Left ventricle myocardium inferior (tissue), 1 donor: ENCODE data around the gene VIPR2. TPM values are rescaled to one million over a fixed set of nuclear protein-coding genes. Genes with fewer than 3 reads are reported as not detected.
A peak's percentile ranks its signal among the peaks of the same experiment; 100 is the strongest.

Experiments
- DNase-seq: peaks from one replicate; pipeline ENCODE4 v3.0.0-alpha.2; 2020
- H3K27ac ChIP-seq: fragments of 200-600 bp; replicated peaks from 2 replicates; pipeline ENCODE4 v1.8.0; 2021
- H3K27me3 ChIP-seq: fragments of 200-600 bp; 2 replicates; pipeline ENCODE4 v1.8.0; 2021; ENCODE audit warnings: low read depth
- H3K36me3 ChIP-seq: fragments of 200-600 bp; 2 replicates; pipeline ENCODE4 v1.8.0; 2021
- H3K4me1 ChIP-seq: fragments of 200-600 bp; 2 replicates; pipeline ENCODE4 v1.8.0; 2021
- H3K4me3 ChIP-seq: fragments of 200-600 bp; 2 replicates; pipeline ENCODE4 v1.8.0; 2021; ENCODE audit warnings: mild to moderate bottlenecking, moderate library complexity
- H3K9me3 ChIP-seq: fragments of 200-600 bp; replicated peaks from 2 replicates; pipeline ENCODE4 v1.8.0; 2021
- intact Hi-C: fragments of 100-400 bp; cut with micrococcal nuclease; formaldehyde crosslinking; loops from one replicate; pipeline ENCODE4 v1.11.0; 2022
- total RNA-seq: library from RNA; stranded (reverse); fragmentation: NEBNext Ultra II Directional; extraction: Animal tissue kit (Norgen Biotek cat#: 25700); gene quantifications from one replicate; pipeline ENCODE4 v1.2.1, GENCODE V29; 2021
- TF ChIP-seq, protein P1 (sequence below): fragments of 200-600 bp; IDR thresholded peaks from 2 replicates; pipeline ENCODE4 v1.8.0; 2021; ENCODE audit warnings: antibody characterized with exemption, mild to moderate bottlenecking, borderline replicate concordance
- donor health status: DM: no; HTN: yes; CAD: no; lungs with severe emphysema.

Gene VIPR2
- total RNA-seq, 1 donor from 2014 or later: 17.5 TPM

DNA sequence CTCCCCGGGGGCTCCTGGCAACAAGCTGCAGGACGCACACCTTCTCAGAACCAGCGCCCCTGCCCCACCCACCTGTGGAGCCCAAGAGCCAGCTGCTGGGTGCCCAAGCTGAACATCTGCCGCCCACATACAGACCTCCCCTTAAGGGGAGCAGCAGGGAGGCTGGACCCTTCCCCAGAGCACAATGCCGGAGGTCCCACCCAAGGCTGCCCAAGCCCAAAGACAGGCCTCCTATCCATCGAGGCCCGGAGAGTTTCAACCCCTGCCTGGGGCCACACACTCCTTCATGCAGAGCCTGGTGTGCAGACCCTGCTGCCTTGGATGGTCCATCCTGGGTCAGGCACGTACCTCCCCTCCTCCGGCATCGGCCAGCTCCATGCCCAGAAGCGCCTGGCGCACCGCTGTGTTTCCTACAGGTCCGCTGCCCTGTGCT lies 48.7 kb downstream of the VIPR2 start:
- no peaks in the 10 kb centered on the region for H3K27me3 ChIP-seq
- DNase-seq: no peak
- no peaks in the 10 kb centered on the region for H3K9me3 ChIP-seq
- peak overlapping the region; percentile 98 for H3K27ac ChIP-seq
- TF ChIP-seq, protein P1, sequence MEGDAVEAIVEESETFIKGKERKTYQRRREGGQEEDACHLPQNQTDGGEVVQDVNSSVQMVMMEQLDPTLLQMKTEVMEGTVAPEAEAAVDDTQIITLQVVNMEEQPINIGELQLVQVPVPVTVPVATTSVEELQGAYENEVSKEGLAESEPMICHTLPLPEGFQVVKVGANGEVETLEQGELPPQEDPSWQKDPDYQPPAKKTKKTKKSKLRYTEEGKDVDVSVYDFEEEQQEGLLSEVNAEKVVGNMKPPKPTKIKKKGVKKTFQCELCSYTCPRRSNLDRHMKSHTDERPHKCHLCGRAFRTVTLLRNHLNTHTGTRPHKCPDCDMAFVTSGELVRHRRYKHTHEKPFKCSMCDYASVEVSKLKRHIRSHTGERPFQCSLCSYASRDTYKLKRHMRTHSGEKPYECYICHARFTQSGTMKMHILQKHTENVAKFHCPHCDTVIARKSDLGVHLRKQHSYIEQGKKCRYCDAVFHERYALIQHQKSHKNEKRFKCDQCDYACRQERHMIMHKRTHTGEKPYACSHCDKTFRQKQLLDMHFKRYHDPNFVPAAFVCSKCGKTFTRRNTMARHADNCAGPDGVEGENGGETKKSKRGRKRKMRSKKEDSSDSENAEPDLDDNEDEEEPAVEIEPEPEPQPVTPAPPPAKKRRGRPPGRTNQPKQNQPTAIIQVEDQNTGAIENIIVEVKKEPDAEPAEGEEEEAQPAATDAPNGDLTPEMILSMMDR: no peak
- H3K4me1 ChIP-seq: peaks cover 74% of the 10 kb centered on the region
- H3K36me3 ChIP-seq: no peaks in the 10 kb centered on the region
- intact Hi-C loops: no loop called here
- H3K4me3 ChIP-seq: peak overlapping the region; percentile 69

DNA sequence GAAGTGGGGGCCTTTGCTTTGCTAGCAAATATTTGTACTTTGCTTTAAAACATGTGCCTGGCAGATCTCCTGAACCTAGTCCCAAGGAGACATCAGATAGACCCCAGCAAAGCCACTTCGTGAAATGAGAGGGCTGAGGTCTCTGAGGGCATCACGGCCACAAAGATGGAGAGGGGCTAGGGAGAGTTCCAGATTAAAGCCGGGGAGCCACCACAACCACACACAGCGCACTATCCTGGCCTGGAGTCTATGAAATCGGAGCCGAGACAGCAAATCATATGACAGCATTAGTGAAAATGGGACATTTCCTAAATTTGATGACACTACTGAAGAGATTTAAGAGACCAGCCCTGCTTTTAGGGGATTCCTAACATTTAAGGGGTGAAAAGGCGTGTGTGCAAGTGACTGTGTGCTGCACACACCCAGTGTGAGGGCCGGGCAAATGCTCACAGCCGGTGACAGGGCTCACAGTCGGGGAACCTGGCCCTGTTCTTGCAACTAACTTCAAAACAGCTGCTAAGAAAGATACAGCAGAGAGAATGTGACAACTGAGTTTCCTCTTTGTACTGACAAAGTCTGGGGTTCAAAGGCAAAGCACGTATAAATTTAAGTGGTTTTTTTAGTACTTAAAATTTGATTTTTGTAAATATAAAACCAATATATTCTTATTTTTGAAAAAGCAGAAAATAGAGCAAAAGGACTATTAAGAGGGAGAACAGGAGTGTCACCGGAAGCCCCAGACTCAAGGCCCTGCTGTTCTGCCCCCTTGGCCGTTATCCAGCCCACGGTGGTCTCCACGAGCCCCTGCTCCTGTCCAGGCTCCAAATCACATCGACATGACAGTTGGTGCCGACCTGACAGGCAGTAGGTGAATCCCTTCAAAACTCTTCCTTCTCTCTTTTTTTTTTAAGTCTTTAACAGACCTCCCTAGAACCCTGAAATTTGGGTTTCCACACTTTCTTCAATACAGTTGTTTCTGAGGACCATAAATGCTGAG lies 49.5 kb downstream of the VIPR2 start:
- peaks cover 73% of the 10 kb centered on the region for H3K4me1 ChIP-seq
- TF ChIP-seq, protein P1: no peak
- H3K27ac ChIP-seq: peak overlapping the region; percentile 98
- H3K4me3 ChIP-seq: peak overlapping the region; percentile 69
- intact Hi-C loops: no loop called here
- H3K9me3 ChIP-seq: no peaks in the 10 kb centered on the region
- H3K36me3 ChIP-seq: no peaks in the 10 kb centered on the region
- no peak for DNase-seq
- no peaks in the 10 kb centered on the region for H3K27me3 ChIP-seq

DNA sequence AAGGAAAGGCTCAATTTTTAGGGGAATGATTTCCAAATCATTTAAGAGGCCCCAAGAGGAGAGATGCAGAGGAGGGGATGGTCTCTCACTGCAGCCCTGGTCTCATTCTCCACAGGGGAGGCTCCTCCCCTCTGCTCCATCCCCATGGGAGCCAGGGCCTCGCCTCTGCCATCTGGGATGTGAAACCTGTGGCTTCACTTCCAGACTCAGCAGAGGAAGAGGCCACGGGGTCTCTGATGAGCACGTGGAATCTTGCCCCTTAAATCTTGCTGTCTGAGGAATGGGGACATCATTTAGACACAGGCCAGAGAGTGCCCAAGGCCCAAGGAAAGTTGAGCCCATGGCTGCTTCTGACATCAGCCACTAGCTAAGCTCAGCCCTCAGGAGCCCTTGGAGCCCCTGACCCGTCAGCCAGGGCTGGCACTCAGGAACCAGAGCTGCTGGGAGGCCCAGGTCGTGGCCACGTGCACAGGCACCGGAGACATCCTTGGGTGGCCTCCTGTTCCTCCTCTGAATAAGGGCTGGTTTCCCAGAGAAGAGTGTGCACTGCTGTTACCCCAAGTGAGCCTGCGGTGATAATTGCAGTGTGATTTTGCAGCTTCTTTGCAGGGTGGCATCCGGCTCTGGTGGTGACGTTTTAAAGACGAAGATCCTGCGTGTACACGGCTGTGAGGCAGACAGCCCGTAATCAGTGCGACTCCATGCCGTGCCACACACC lies 50.5 kb downstream of the VIPR2 start:
- H3K4me3 ChIP-seq: peak overlapping the region; percentile 69
- no peaks in the 10 kb centered on the region for H3K27me3 ChIP-seq
- H3K4me1 ChIP-seq: peaks cover 67% of the 10 kb centered on the region
- H3K27ac ChIP-seq: peak overlapping the region; percentile 98
- intact Hi-C loops: no loop called here
- TF ChIP-seq, protein P1: no peak
- DNase-seq: no peak
- no peaks in the 10 kb centered on the region for H3K36me3 ChIP-seq
- H3K9me3 ChIP-seq: no peaks in the 10 kb centered on the region

DNA sequence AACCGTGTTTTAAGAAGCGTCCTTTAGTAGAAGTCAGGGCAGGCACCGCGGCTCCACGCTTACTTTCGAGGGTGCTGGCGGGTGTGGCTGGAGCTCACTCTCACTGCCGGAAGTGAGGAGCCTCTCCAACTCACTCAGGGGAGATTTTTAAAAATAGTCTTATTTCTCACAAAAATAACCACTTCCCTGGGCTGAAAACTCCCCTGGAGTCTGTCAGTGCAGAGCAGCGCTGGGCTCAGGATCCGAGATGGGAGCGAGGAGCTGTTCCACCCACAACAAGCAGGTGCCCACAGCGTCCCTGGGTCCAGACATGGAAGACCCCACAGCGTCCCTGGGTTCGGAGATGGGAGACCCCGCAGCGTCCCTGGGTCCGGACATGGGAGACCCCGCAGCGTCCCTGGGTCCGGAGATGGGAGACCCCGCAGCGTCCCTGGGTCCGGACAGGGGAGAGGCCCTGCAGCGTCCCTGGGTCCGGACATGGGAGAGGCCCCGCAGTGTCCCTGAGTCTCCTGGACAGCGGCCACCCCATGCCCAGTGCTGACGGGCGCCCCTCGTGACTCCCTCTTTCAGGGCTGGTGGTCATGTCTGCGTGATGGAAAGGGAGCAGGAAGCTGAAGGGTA lies 51.2 kb downstream of the VIPR2 start:
- Histone ChIP-seq H3K27me3 (no peaks in the 10 kb centered on the region), H3K4me1 (peaks cover 61% of the 10 kb centered on the region), H3K4me3 (peak overlapping the region; percentile 69), H3K27ac (peak overlapping the region; percentile 98), H3K36me3 (no peaks in the 10 kb centered on the region), H3K9me3 (no peaks in the 10 kb centered on the region)
- no peak for DNase-seq
- TF ChIP-seq, protein P1: no peak
- intact Hi-C loops: no loop called here

DNA sequence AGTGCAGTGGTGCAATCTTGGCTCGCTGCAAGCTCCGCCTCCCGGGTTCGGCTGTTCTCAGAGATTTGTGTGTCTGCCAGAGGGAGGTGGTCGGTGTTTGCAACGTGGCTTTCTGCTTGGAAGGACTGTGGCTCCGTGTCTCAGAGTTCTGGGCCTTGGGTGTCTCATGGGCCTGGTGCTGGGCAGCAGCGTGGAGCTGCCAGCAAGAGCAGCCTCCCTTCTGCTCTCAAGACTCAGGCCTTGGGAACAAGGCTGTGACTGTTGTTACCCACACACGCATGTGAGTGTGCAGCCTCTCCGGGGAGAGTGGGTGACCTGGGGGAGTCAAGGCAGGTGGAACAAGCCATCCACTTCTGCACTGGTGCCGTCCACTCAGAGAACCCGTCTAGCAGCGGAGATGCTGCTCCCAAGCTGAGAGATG lies 52.0 kb downstream of the VIPR2 start:
- Histone ChIP-seq H3K36me3 (no peaks in the 10 kb centered on the region), H3K27me3 (no peaks in the 10 kb centered on the region), H3K4me1 (peaks cover 61% of the 10 kb centered on the region), H3K9me3 (no peaks in the 10 kb centered on the region), H3K4me3 (no peak overlapping the region), H3K27ac (peak overlapping the region; percentile 98)
- no peak for DNase-seq
- intact Hi-C loops: no loop called here
- TF ChIP-seq, protein P1: no peak
